PFSK-1 (cell line): Measurements from ENCODE around the gene HDAC4.

Source experiments
- FOXP2 ChIP-seq: optimal IDR thresholded peaks from 2 replicates; pipeline ENCODE3; 2011; ENCODE audit warnings: borderline replicate concordance, control low read depth, inconsistent platforms; ENCODE audit not compliant: insufficient read depth; ENCODE audit errors: extremely low read length, extremely low read depth
- POLR2AphosphoS5 ChIP-seq: IDR thresholded peaks from 2 replicates; pipeline ENCODE4 v1.6.1; 2012; ENCODE audit warnings: low read depth, mild to moderate bottlenecking, control low read depth, low read length, moderate library complexity
- REST ChIP-seq, 2 experiments: IDR thresholded peaks; 2 replicates each; pipeline versions ENCODE4 v1.6.1 to v1.8.0; 2011 to 2012; ENCODE audit warnings: low read depth in 2 of 2, low read length in 2 of 2, control low read depth in 1 of 2, inconsistent platforms in 1 of 2, mild to moderate bottlenecking in 1 of 2, moderate library complexity in 1 of 2; ENCODE audit not compliant: insufficient read depth in 1 of 2
- SIN3A ChIP-seq: IDR thresholded peaks from 2 replicates; pipeline ENCODE4 v1.6.1; 2012; ENCODE audit warnings: mild to moderate bottlenecking, low read length, moderate library complexity, borderline replicate concordance; ENCODE audit not compliant: insufficient read depth
- TAF1 ChIP-seq: IDR thresholded peaks from 2 replicates; pipeline ENCODE4 v1.6.1; 2012; ENCODE audit warnings: low read length, control low read depth, borderline replicate concordance; ENCODE audit not compliant: insufficient read depth

The HDAC4 gene

DNA sequence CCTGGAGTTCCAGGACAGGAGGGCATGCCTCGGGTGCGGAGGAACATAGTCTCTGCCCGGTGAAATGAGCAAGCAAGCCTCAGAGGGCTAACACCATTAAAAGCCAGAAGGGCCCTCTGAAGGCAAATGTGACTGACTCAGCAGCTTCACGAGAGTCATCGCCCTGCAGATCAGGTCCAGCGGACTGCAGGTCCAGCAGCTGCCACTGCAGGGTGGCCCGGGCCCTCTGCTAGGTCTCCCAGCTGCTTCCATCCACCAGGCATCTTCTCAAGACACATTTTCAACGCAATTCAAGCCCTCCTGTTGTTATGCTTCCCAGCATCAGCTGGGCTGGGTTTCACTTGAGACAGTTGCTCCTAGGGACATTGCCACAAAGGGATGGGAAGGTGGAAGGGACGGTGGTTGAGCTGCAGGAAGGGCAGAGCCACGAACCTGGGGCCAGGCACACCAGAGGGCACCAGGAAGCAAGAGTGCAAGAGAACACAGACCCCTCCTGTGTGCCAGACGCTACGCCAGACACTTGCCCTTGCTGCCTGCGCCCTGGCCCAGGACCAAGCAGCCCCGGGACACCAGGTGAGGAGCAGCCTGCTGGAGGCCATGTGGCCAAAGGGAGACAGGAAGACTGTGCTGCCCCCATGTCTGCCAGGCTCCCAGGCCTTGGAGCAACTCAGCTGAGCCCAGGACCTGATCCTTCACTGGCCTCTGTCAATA, 173.0 kb downstream of the HDAC4 start:
- TF ChIP-seq REST (IDR thresholded peaks at IDR 0.05; ENCODE audit: insufficient read depth in 1 of 2, low read depth in 2 of 2, low read length in 2 of 2) (no peak), TAF1 (no peak), POLR2AphosphoS5 (no peak), FOXP2 (no peak), SIN3A (no peak)

DNA sequence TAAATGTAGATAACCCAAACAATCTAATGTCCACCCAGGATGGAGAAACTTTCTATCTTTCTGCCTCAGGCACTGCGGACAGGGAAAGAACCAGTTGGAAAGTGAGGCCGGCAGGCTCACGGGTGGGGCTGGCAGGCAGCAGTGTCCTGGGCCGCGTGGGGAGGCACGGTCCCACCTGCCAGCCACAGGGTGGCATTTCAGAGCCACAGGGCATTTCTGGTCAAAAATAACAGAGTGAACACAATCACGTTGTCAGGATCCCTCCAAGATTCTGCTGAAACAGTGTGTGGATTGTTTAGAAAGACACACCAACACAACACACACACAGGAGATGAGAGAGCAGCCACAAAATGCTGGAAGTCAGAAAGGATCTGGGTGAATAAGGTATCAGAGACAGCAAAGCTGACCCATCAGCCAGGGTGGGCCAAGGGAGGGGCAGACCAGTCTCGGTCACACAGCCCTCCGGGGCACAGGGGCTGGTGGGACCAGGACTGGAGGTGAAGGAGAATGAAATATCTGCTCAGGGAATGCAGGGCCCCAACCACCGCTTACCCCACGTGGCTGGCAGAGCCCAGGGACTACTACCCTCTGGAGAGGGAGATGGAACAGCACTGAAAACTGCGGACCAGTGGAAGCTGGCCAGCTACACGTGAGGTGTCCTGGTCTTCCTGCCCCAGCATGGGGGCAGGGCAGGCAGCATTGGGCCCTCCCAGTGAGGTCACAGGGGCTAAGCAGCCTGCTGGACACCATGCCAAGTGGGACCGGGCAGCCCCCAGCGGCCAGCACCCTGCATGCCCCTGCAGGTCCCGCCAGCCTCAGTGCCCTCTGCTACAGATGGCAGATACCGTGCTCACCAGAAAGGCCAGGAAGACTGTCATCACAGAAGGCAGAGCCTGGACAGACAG, 173.9 kb downstream of the HDAC4 start:
- TF ChIP-seq REST (IDR thresholded peaks at IDR 0.05; ENCODE audit: insufficient read depth in 1 of 2, low read depth in 2 of 2, low read length in 2 of 2), result no peak
- TF ChIP-seq FOXP2, result no peak

- TF ChIP-seq FOXP2 (no peak), SIN3A (no peak), REST (IDR thresholded peaks at IDR 0.05; ENCODE audit: insufficient read depth in 1 of 2, low read depth in 2 of 2, low read length in 2 of 2) (no peak), TAF1 (no peak), POLR2AphosphoS5 (no peak)
These were observed 174.8 kb downstream of the HDAC4 start for GRCh38 chr2:239225871-239226561.

DNA sequence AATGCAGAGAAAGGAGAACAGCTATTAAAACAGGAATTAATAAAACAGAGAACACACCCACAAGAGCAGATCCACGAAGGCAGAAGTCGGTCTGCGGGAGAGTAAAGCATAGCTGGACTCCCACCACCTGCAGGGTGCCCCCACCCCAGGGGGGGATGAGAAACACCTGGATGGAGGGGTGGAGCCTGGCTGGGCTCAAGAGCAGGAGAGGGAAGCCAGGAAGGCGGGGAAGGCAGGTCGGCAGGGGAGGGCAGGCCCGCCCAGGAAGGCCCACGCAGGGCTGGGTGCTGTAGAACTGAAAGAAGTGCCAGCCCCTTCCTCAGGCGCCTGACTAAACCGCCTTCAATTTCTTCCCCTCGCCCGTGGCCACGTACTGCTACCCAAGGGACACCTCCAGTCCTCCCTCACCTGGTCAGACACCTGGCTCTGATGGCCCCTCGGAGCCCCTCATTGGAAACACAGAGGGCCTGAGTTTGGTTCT, 175.4 kb downstream of the HDAC4 start:
- TF ChIP-seq FOXP2 (no peak), POLR2AphosphoS5 (no peak), TAF1 (no peak), REST (IDR thresholded peaks at IDR 0.05; ENCODE audit: insufficient read depth in 1 of 2, low read depth in 2 of 2, low read length in 2 of 2) (no peak), SIN3A (no peak)
